HCT116 (cell line): ENCODE results near the gene KHSRP.

Source experiments
- CEBPB ChIP-seq: IDR thresholded peaks from 2 replicates; pipeline ENCODE4 v1.6.1; 2012; ENCODE audit warnings: low read depth
- CTCF ChIP-seq, 3 experiments: fragments of 200-600 bp in 1 of 3; sonication (generic) in 1 of 3; IDR thresholded peaks in 2 of 3; conservative IDR thresholded peaks in 1 of 3; 2 replicates each; pipeline ENCODE4 v1.5.1; 2012 to 2017; ENCODE audit warnings: low read depth in 2 of 3, low read length in 2 of 3, antibody characterized with exemption in 1 of 3, borderline replicate concordance in 1 of 3, control low read depth in 1 of 3, mild to moderate bottlenecking in 1 of 3, mixed read lengths in 1 of 3, mixed run types in 1 of 3, moderate library complexity in 1 of 3; ENCODE audit not compliant: insufficient read depth in 1 of 3
- EGR1 ChIP-seq: IDR thresholded peaks from 2 replicates; pipeline ENCODE4 v1.6.1; 2012; ENCODE audit warnings: low read depth
- EZH2 ChIP-seq: fragments of 200-600 bp; sonication (generic); IDR thresholded peaks from 2 replicates; pipeline ENCODE4 v1.6.1; 2017; ENCODE audit warnings: antibody characterized with exemption, mixed run types
- EZH2phosphoT487 ChIP-seq: fragments of 200-600 bp; IDR thresholded peaks from 2 replicates; pipeline ENCODE4 v1.6.1; 2018; ENCODE audit warnings: antibody characterized with exemption, borderline replicate concordance
- JUND ChIP-seq: IDR thresholded peaks from 2 replicates; pipeline ENCODE4 v1.6.1; 2012
- POLR2A ChIP-seq: IDR thresholded peaks from 2 replicates; pipeline ENCODE4 v1.7.0; 2011; ENCODE audit warnings: borderline replicate concordance; ENCODE audit not compliant: insufficient read depth, insufficient read length; ENCODE audit errors: extremely low read depth
- POLR2AphosphoS5 ChIP-seq: IDR thresholded peaks from 2 replicates; pipeline ENCODE4 v1.6.1; 2011; ENCODE audit warnings: mild to moderate bottlenecking, low read depth, low read length, moderate library complexity
- RAD21 ChIP-seq: IDR thresholded peaks from 2 replicates; pipeline ENCODE4 v1.6.1; 2012; ENCODE audit warnings: low read depth, mild to moderate bottlenecking
- REST ChIP-seq: IDR thresholded peaks from 2 replicates; pipeline ENCODE4 v1.6.1; 2012; ENCODE audit warnings: low read depth
- SP1 ChIP-seq: IDR thresholded peaks from 2 replicates; pipeline ENCODE4 v1.6.1; 2012; ENCODE audit warnings: low read depth
- ZFX ChIP-seq: fragments of 450-650 bp; IDR thresholded peaks from 2 replicates; pipeline ENCODE4 v1.6.1; 2017

- no peak for TF ChIP-seq CEBPB
- no peak for TF ChIP-seq CTCF (IDR thresholded peaks at IDR 0.05 in 2 of 3, conservative IDR thresholded peaks at IDR 0.05 in 1 of 3; ENCODE audit: borderline replicate concordance in 1 of 3, insufficient read depth in 1 of 3, low read depth in 2 of 3, low read length in 2 of 3)
- no peak for TF ChIP-seq RAD21
- no peak for TF ChIP-seq POLR2A
- no peak for TF ChIP-seq REST
- TF ChIP-seq EZH2, result no peak
- no peak for TF ChIP-seq POLR2AphosphoS5
- no peak for TF ChIP-seq EZH2phosphoT487
- no peak for TF ChIP-seq JUND
- TF ChIP-seq ZFX, result no peak
- TF ChIP-seq EGR1, result no peak
- TF ChIP-seq SP1, result no peak
Observed at GRCh38 chr19:6433165-6433564, 8.6 kb upstream of the KHSRP start.
